HEK293 (cell line): ENCODE data around the gene ZBTB5.

Source experiments
- ATF2 ChIP-seq: fragments of 450-650 bp; formaldehyde crosslinking; IDR thresholded peaks from 2 replicates; pipeline ENCODE4 v1.5.1; 2016; ENCODE audit warnings: missing biosample characterization, missing genetic modification characterization, low read depth
- CTCF ChIP-seq: fragments of 450-650 bp; formaldehyde crosslinking; IDR thresholded peaks from 2 replicates; pipeline ENCODE4 v1.5.1; 2016; ENCODE audit warnings: missing biosample characterization, missing genetic modification characterization
- SETDB1 ChIP-seq: IDR thresholded peaks from one replicate; pipeline ENCODE4 v1.6.1; 2017; ENCODE audit warnings: mild to moderate bottlenecking, low read length, moderate library complexity, mixed read lengths; ENCODE audit not compliant: insufficient read length
- TCF7L2 ChIP-seq: IDR thresholded peaks from 2 replicates; pipeline ENCODE4 v1.6.1; 2011; ENCODE audit warnings: low read depth, mild to moderate bottlenecking, inconsistent platforms, low read length, moderate library complexity, borderline replicate concordance
- TSHZ1 ChIP-seq: fragments of 450-650 bp; formaldehyde crosslinking; IDR thresholded peaks from 2 replicates; pipeline ENCODE4 v1.5.1; 2016; ENCODE audit warnings: missing biosample characterization, missing genetic modification characterization, borderline replicate concordance
- YY1 ChIP-seq: fragments of 450-650 bp; formaldehyde crosslinking; IDR thresholded peaks from 2 replicates; pipeline ENCODE4 v1.5.1; 2018; ENCODE audit warnings: missing biosample characterization, missing genetic modification characterization
- ZNF274 ChIP-seq, 2 experiments: fragments of 200-500 bp in 1 of 2; fragments of 450-650 bp in 1 of 2; sonication (Bioruptor generic) in 1 of 2; formaldehyde crosslinking in 1 of 2; IDR thresholded peaks; 2 replicates each; pipeline versions ENCODE4 v1.5.1 to v1.6.1; 2014 to 2016; ENCODE audit warnings: borderline replicate concordance in 1 of 2, inconsistent platforms in 1 of 2, low read length in 1 of 2, missing biosample characterization in 1 of 2, missing genetic modification characterization in 1 of 2
- ZNF510 ChIP-seq: fragments of 450-650 bp; formaldehyde crosslinking; IDR thresholded peaks from 2 replicates; pipeline ENCODE4 v1.5.1; 2018; ENCODE audit warnings: mild to moderate bottlenecking, missing genetic modification characterization, missing biosample characterization; ENCODE audit not compliant: insufficient replicate concordance
- ZNF629 ChIP-seq: fragments of 450-650 bp; formaldehyde crosslinking; IDR thresholded peaks from 2 replicates; pipeline ENCODE4 v1.5.1; 2017; ENCODE audit warnings: missing biosample characterization, missing genetic modification characterization
- ZNF704 ChIP-seq: fragments of 450-650 bp; formaldehyde crosslinking; IDR thresholded peaks from 2 replicates; pipeline ENCODE4 v1.5.1; 2016; ENCODE audit warnings: missing biosample characterization, missing genetic modification characterization
- ZNF76 ChIP-seq: fragments of 450-650 bp; formaldehyde crosslinking; IDR thresholded peaks from 2 replicates; pipeline ENCODE4; 2016; ENCODE audit warnings: low read depth, missing biosample characterization, missing genetic modification characterization, borderline replicate concordance
- ZSCAN23 ChIP-seq: fragments of 450-650 bp; formaldehyde crosslinking; IDR thresholded peaks from 2 replicates; pipeline ENCODE4 v1.5.1; 2016; ENCODE audit warnings: missing biosample characterization, missing genetic modification characterization

DNA sequence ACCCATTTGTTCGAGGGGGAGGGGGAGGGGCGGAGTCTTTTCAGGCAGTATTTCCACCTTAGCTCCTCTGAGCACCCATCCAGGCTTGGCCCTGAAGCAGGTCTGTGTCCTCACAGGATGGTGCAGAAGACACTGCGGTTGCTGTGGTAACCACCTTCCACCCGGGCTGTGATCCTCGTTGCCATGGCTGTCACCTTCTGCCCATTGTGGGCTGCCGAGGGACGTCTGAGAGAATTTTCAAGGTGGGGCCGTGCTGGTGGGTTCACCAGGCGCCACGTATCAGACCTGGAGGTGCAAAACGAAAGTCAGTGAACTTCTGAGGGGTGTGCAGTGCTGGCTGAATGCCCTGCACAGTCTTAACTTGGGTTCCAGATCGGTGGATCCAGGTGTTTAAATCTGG is 47.2 kb upstream of the ZBTB5 start:
- TF ChIP-seq CTCF (tag by site-specific recombination) = no peak
- no peak for TF ChIP-seq TCF7L2
- TF ChIP-seq ATF2 (tag by site-specific recombination) = no peak
- TF ChIP-seq ZNF274 (IDR thresholded peaks at IDR 0.05; ENCODE audit: low read length) = no peak
- TF ChIP-seq ZNF274 (tag by site-specific recombination; IDR thresholded peaks at IDR 0.05; ENCODE audit: borderline replicate concordance) = no peak
- TF ChIP-seq ZSCAN23 (tag by site-specific recombination) = no peak
- no peak for TF ChIP-seq ZNF510 (tag by site-specific recombination)
- TF ChIP-seq ZNF629 (tag by site-specific recombination) = no peak
- no peak for TF ChIP-seq YY1 (tag by site-specific recombination)
- no peak for TF ChIP-seq ZNF704 (tag by site-specific recombination)
- no peak for TF ChIP-seq TSHZ1 (tag by site-specific recombination)
- no peak for TF ChIP-seq ZNF76 (tag by site-specific recombination)
- TF ChIP-seq SETDB1 = no peak
